K562 (cell line): ENCODE results near the gene CCDC127. TPM values are rescaled to one million over a fixed set of nuclear protein-coding genes. Genes with fewer than 3 reads are reported as not detected.

ENCODE experiments used
- ARID3A ChIP-seq: IDR thresholded peaks from 2 replicates; pipeline ENCODE4 v1.6.1; 2012; ENCODE audit warnings: low read depth, low read length, improper control_type of control experiment, borderline replicate concordance
- BRCA1 ChIP-seq, 2 experiments: fragments of 450-650 bp in 1 of 2; sonication (generic) in 1 of 2; formaldehyde crosslinking in 1 of 2; IDR thresholded peaks; 2 replicates each; pipeline versions ENCODE4 v1.5.0 to v1.6.1; 2017 to 2020; ENCODE audit warnings: mild to moderate bottlenecking in 1 of 2, missing genetic modification reagents in 1 of 2
- CBFA2T2 ChIP-seq: fragments of 450-650 bp; conservative IDR thresholded peaks from 2 replicates; pipeline ENCODE4 v1.6.1; 2017; ENCODE audit warnings: mild to moderate bottlenecking
- ETS2 ChIP-seq: IDR thresholded peaks from 2 replicates; pipeline ENCODE4 v1.6.1; 2016; ENCODE audit warnings: borderline replicate concordance, missing genetic modification characterization, mild to moderate bottlenecking, moderate library complexity, missing compliant biosample characterization; ENCODE audit not compliant: poor library complexity, severe bottlenecking
- JUN ChIP-seq, 2 experiments: sonication (generic) in 1 of 2; formaldehyde crosslinking in 1 of 2; IDR thresholded peaks; 2 replicates each; pipeline versions ENCODE4 v1.6.1 to v1.8.0; 2012 to 2022; ENCODE audit warnings: borderline replicate concordance in 2 of 2, mild to moderate bottlenecking in 2 of 2, improper control_type of control experiment in 1 of 2, low read depth in 1 of 2, low read length in 1 of 2, missing genetic modification reagents in 1 of 2
- KDM1A ChIP-seq, 2 experiments: fragments of 450-650 bp; IDR thresholded peaks; 2 replicates each; pipeline ENCODE4 v1.6.1; 2016; ENCODE audit warnings: mild to moderate bottlenecking in 2 of 2
- POLR2AphosphoS2 ChIP-seq: IDR thresholded peaks from 2 replicates; pipeline ENCODE4 v1.6.1; 2012; ENCODE audit warnings: low read length, improper control_type of control experiment
- POLR2G ChIP-seq: fragments of 200-400 bp; formaldehyde crosslinking; IDR thresholded peaks from 2 replicates; pipeline ENCODE4 v1.6.1; 2017; ENCODE audit warnings: low read depth, mild to moderate bottlenecking, antibody characterized with exemption, low read length, moderate library complexity
- POLR3G ChIP-seq: IDR thresholded peaks from 2 replicates; pipeline ENCODE4 v1.6.1; 2011; ENCODE audit not compliant: insufficient read length, insufficient replicate concordance; ENCODE audit errors: extremely low read depth
- RB1 ChIP-seq: fragments of 450-650 bp; IDR thresholded peaks from 2 replicates; pipeline ENCODE4 v1.6.1; 2017; ENCODE audit warnings: low read depth, mild to moderate bottlenecking
- RBM14 ChIP-seq: fragments of 200-400 bp; formaldehyde crosslinking; IDR thresholded peaks from 2 replicates; pipeline ENCODE4 v1.6.1; 2018; ENCODE audit warnings: low read depth, mild to moderate bottlenecking, low read length, moderate library complexity, borderline replicate concordance; ENCODE audit not compliant: insufficient read depth
- SIN3A ChIP-seq, 2 experiments: fragments of 150-350 bp in 1 of 2; IDR thresholded peaks; 2 replicates each; pipeline ENCODE4 v1.6.1; 2011 to 2016; ENCODE audit warnings: borderline replicate concordance in 2 of 2, low read depth in 2 of 2, low read length in 2 of 2, mild to moderate bottlenecking in 2 of 2, moderate library complexity in 2 of 2; ENCODE audit not compliant: control insufficient read depth in 1 of 2
- TFAP4 ChIP-seq: sonication (generic); formaldehyde crosslinking; IDR thresholded peaks from 2 replicates; pipeline ENCODE4 v1.8.0; 2022; ENCODE audit warnings: missing genetic modification reagents, mild to moderate bottlenecking, moderate library complexity, borderline replicate concordance
- THRAP3 ChIP-seq: fragments of 450-650 bp; IDR thresholded peaks from 2 replicates; pipeline ENCODE4 v1.6.1; 2016; ENCODE audit warnings: mild to moderate bottlenecking, inconsistent platforms, borderline replicate concordance
- polyA plus RNA-seq, 8 experiments: library from polyadenylated mRNA; depleted of rRNA in 4 of 8; stranded (reverse) in 5 of 8; unstranded in 3 of 8; fragments of >200 nt; fragmentation: Nextera tagmentation in 2 of 8; fragmentation: Illumina TruSeq in 1 of 8; extraction: Ambion mirVana in 2 of 8; extraction: Trizol in 1 of 8; gene quantifications; 2 replicates each; pipeline versions ENCODE4 v1.2.1 to v1.2.3, GENCODE V29; 2011 to 2014; ENCODE audit warnings: inconsistent platforms in 1 of 8, missing spikeins in 1 of 8
- total RNA-seq, 7 experiments: library from RNA; depleted of rRNA in 6 of 7; stranded (reverse); fragments of >200 nt in 6 of 7; fragmentation: Illumina TruSeq in 2 of 7; extraction: Trizol in 2 of 7; gene quantifications; 2 replicates each; pipeline versions ENCODE4 v1.2.1 to v1.2.3, GENCODE V29; 2011 to 2021; ENCODE audit warnings: low replicate concordance in 1 of 7
- TF ChIP-seq, protein P1 (sequence below): conservative IDR thresholded peaks from 2 replicates; pipeline ENCODE4 v1.6.1; 2011; ENCODE audit warnings: low read depth, mild to moderate bottlenecking, low read length; ENCODE audit not compliant: control insufficient read depth
- TF ChIP-seq, protein P2 (sequence below): fragments of 250-450 bp; sonication (Bioruptor Pico); IDR thresholded peaks from 2 replicates; pipeline ENCODE4 v1.8.0; 2021; ENCODE audit warnings: moderate library complexity, mild to moderate bottlenecking, inconsistent platforms
- TF ChIP-seq, protein P3 (sequence below), 2 experiments: IDR thresholded peaks; 2 replicates each; pipeline ENCODE4 v1.6.1; 2011; ENCODE audit warnings: borderline replicate concordance in 1 of 2, control low read depth in 1 of 2, low read depth in 1 of 2, low read length in 1 of 2, mild to moderate bottlenecking in 1 of 2, mixed read lengths in 1 of 2, moderate library complexity in 1 of 2; ENCODE audit not compliant: insufficient read depth in 1 of 2, insufficient read length in 1 of 2, poor library complexity in 1 of 2, severe bottlenecking in 1 of 2; ENCODE audit errors: extremely low read depth in 1 of 2

Gene CCDC127
- total and polyA plus RNA-seq, 9 of the 15 experiments (the other 6 are each of a cell fraction or from before 2014, with no cell fraction given), result 2.7 to 4.5 (median 4.1) TPM

GRCh38 chr5:218457-219291 is 721 bp upstream of the CCDC127 start (continued):
- TF ChIP-seq POLR3G (no peak), POLR2G (peak; percentile 72), ETS2 (tag) (no peak), JUN (IDR thresholded peaks at IDR 0.05; ENCODE audit: borderline replicate concordance, low read depth, low read length) (no peak), JUN (CRISPR knock-in tag; IDR thresholded peaks at IDR 0.05; ENCODE audit: borderline replicate concordance) (no peak), BRCA1 (IDR thresholded peaks at IDR 0.05) (no peak), BRCA1 (CRISPR knock-in tag; IDR thresholded peaks at IDR 0.05) (no peak), THRAP3 (no peak), SIN3A (IDR thresholded peaks at IDR 0.05; ENCODE audit: borderline replicate concordance in 2 of 2, control insufficient read depth in 1 of 2, low read depth in 2 of 2, low read length in 2 of 2) (0 out of 4 replicates have a peak, but pooled peaks have one; percentile 31 to 38), POLR2AphosphoS2 (no peak), RBM14 (no peak), ARID3A (no peak), CBFA2T2 (no peak), RB1 (no peak), TFAP4 (CRISPR knock-in tag) (no peak), KDM1A (IDR thresholded peaks at IDR 0.05) (no peak)
- TF ChIP-seq, protein P1, sequence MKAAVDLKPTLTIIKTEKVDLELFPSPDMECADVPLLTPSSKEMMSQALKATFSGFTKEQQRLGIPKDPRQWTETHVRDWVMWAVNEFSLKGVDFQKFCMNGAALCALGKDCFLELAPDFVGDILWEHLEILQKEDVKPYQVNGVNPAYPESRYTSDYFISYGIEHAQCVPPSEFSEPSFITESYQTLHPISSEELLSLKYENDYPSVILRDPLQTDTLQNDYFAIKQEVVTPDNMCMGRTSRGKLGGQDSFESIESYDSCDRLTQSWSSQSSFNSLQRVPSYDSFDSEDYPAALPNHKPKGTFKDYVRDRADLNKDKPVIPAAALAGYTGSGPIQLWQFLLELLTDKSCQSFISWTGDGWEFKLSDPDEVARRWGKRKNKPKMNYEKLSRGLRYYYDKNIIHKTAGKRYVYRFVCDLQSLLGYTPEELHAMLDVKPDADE, result peak; percentile 4; the same call in 1 of the 2 replicates
- TF ChIP-seq, protein P2, sequence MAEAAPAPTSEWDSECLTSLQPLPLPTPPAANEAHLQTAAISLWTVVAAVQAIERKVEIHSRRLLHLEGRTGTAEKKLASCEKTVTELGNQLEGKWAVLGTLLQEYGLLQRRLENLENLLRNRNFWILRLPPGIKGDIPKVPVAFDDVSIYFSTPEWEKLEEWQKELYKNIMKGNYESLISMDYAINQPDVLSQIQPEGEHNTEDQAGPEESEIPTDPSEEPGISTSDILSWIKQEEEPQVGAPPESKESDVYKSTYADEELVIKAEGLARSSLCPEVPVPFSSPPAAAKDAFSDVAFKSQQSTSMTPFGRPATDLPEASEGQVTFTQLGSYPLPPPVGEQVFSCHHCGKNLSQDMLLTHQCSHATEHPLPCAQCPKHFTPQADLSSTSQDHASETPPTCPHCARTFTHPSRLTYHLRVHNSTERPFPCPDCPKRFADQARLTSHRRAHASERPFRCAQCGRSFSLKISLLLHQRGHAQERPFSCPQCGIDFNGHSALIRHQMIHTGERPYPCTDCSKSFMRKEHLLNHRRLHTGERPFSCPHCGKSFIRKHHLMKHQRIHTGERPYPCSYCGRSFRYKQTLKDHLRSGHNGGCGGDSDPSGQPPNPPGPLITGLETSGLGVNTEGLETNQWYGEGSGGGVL (CRISPR knock-in tag), result no peak
- TF ChIP-seq, protein P3, sequence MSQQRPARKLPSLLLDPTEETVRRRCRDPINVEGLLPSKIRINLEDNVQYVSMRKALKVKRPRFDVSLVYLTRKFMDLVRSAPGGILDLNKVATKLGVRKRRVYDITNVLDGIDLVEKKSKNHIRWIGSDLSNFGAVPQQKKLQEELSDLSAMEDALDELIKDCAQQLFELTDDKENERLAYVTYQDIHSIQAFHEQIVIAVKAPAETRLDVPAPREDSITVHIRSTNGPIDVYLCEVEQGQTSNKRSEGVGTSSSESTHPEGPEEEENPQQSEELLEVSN (IDR thresholded peaks at IDR 0.05; ENCODE audit: borderline replicate concordance in 1 of 2, extremely low read depth in 1 of 2, insufficient read depth in 1 of 2, insufficient read length in 1 of 2, low read depth in 1 of 2, low read length in 1 of 2, poor library complexity in 1 of 2, severe bottlenecking in 1 of 2), result peak in 1 of 2 experiments; percentile 12
